ENCODE measurements around the gene CHURC1.

Gene CHURC1

GRCh38 chr14:64939817-64940190 is 25.5 kb downstream of the CHURC1 start:
- no peak for DNase-seq

GRCh38 chr14:64940336-64940910 is 26.2 kb downstream of the CHURC1 start:
- no peak for DNase-seq

GRCh38 chr14:64942531-64943111 is 28.4 kb downstream of the CHURC1 start, which contains the start of gene GPX2:
Gene GPX2 (minus strand): TSS chr14:64942745. CDS start chr14:64942726, 19 bp downstream.
- no peak for DNase-seq

GRCh38 chr14:64943556-64943955 is 29.3 kb downstream of the CHURC1 start:
- no peak for DNase-seq

- no peak for DNase-seq
These were observed 29.8 kb downstream of the CHURC1 start for GRCh38 chr14:64944041-64944440.

GRCh38 chr14:64944861-64945260 is 30.6 kb downstream of the CHURC1 start:
- no peak for DNase-seq

- no peak for DNase-seq
These were observed 31.4 kb downstream of the CHURC1 start for GRCh38 chr14:64945431-64946178.

- no peak for DNase-seq
These were observed 32.2 kb downstream of the CHURC1 start for GRCh38 chr14:64946310-64947045.

- no peak for DNase-seq
These were observed 33.7 kb downstream of the CHURC1 start for GRCh38 chr14:64947710-64948611.

- DNase-seq: no peak
These were observed 34.5 kb downstream of the CHURC1 start for GRCh38 chr14:64948612-64949210.

GRCh38 chr14:64950889-64951288 is 36.6 kb downstream of the CHURC1 start:
- no peak for DNase-seq

- DNase-seq: no peak
These were observed 37.0 kb downstream of the CHURC1 start for GRCh38 chr14:64951291-64951690.

- DNase-seq: no peak
These were observed 37.5 kb downstream of the CHURC1 start for GRCh38 chr14:64951724-64952123.

- DNase-seq: no peak
These were observed 38.5 kb downstream of the CHURC1 start for GRCh38 chr14:64952598-64953309.

- no peak for DNase-seq
These were observed 39.0 kb downstream of the CHURC1 start for GRCh38 chr14:64953310-64953654.

- no peak for DNase-seq
These were observed 39.4 kb downstream of the CHURC1 start for GRCh38 chr14:64953661-64954060.

- DNase-seq: no peak
These were observed 40.4 kb downstream of the CHURC1 start for GRCh38 chr14:64954491-64955240.

GRCh38 chr14:64955297-64955696 is 41.0 kb downstream of the CHURC1 start:
- no peak for DNase-seq

GRCh38 chr14:64956697-64957406 is 42.6 kb downstream of the CHURC1 start:
- no peak for DNase-seq

- no peak for DNase-seq
These were observed 43.9 kb downstream of the CHURC1 start for GRCh38 chr14:64958201-64958600.

Measured in CD4-positive, alpha-beta T cell treated with Interleukin-17A for 1 hour (primary cell).